ENCODE results near the gene KANSL1. TPM values are rescaled to one million over a fixed set of nuclear protein-coding genes. Genes with fewer than 3 reads are reported as not detected.
"Not testable (repeated sequence)": the region's sequence is repeated elsewhere in the genome, so short reads cannot be mapped to it uniquely, and the experiment has no call there.

The KANSL1 gene
- total RNA-seq, 1 donor: 216 TPM

- peaks cover 32% of the 10 kb centered on the region for H3K4me1 ChIP-seq (ENCODE audit: insufficient read depth, low read length)
Observed at GRCh38 chr17:46106966-46107644, 86.1 kb downstream of the KANSL1 start.

GRCh38 chr17:46102806-46103205 is 90.4 kb downstream of the KANSL1 start:
- H3K27me3 ChIP-seq (ENCODE audit: insufficient read depth, low read length); H3K9me3 ChIP-seq (ENCODE audit: low read depth, low read length); H3K4me3 ChIP-seq (ENCODE audit: low read length): not testable (repeated sequence)
- peaks cover 24% of the 10 kb centered on the region for H3K4me1 ChIP-seq (ENCODE audit: insufficient read depth, low read length)

More at GRCh38 chr17:46106966-46107644, 86.1 kb downstream of the KANSL1 start:
- Histone ChIP-seq H3K4me3 (ENCODE audit: low read length) (no peak overlapping the region), H3K9me3 (ENCODE audit: low read depth, low read length) (no peaks in the 10 kb centered on the region), H3K27me3 (ENCODE audit: insufficient read depth, low read length) (no peaks in the 10 kb centered on the region)

- H3K4me1 ChIP-seq (ENCODE audit: insufficient read depth, low read length): peaks cover 21% of the 10 kb centered on the region
- H3K4me3 ChIP-seq (ENCODE audit: low read length); H3K9me3 ChIP-seq (ENCODE audit: low read depth, low read length); H3K27me3 ChIP-seq (ENCODE audit: insufficient read depth, low read length): not testable (repeated sequence)
Observed at GRCh38 chr17:46101785-46102617, 91.2 kb downstream of the KANSL1 start.

DNA sequence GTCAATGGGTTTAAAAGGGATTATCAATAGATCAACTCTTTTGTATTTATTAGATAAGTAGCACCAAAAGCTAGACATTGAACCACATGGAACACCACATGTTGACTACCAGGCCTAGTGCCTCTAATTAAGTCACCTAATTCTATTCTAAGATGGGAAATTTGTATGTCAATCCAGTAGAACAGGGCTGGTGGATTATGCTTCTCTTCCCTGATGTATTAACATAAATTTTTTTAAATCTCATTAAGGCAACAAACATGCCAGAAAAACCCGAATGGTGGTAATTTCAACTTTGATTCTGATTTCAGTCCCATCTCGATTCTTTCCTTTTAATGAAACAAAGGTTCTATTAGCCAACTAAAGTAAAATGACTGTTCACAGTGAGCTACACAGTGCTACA is 92.6 kb downstream of the KANSL1 start:
- Histone ChIP-seq H3K4me3 (ENCODE audit: low read length) (no peak overlapping the region), H3K9me3 (ENCODE audit: low read depth, low read length) (no peaks in the 10 kb centered on the region), H3K27me3 (ENCODE audit: insufficient read depth, low read length) (no peaks in the 10 kb centered on the region), H3K4me1 (ENCODE audit: insufficient read depth, low read length) (peaks cover 18% of the 10 kb centered on the region)

DNA sequence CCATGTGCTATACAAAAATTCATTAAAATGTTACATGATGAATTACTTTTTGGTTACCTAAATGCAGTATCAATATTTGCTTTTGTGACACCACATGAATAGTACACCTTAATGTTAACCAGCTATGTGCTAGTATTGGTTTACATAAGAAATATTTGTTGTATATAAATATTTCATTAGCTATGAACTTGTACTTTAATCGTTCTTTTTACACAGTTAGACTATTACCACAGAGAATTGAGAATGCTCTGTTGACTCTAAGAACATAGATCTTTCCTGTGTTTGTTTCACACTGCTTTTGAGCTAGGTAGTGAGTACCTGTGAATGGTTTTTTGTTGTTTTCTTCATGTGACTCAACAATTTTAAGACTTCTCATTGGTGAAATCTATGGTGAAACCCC is 93.4 kb downstream of the KANSL1 start:
- H3K9me3 ChIP-seq (ENCODE audit: low read depth, low read length): no peaks in the 10 kb centered on the region
- H3K4me1 ChIP-seq (ENCODE audit: insufficient read depth, low read length): peaks cover 11% of the 10 kb centered on the region
- no peaks in the 10 kb centered on the region for H3K27me3 ChIP-seq (ENCODE audit: insufficient read depth, low read length)
- no peak overlapping the region for H3K4me3 ChIP-seq (ENCODE audit: low read length)

- H3K27me3 ChIP-seq (ENCODE audit: insufficient read depth, low read length): no peaks in the 10 kb centered on the region
- H3K4me3 ChIP-seq (ENCODE audit: low read length): no peak overlapping the region
- peaks cover 10% of the 10 kb centered on the region for H3K4me1 ChIP-seq (ENCODE audit: insufficient read depth, low read length)
- H3K9me3 ChIP-seq (ENCODE audit: low read depth, low read length): no peaks in the 10 kb centered on the region
Observed at GRCh38 chr17:46097497-46097896, 95.7 kb downstream of the KANSL1 start.

- H3K4me1 ChIP-seq (ENCODE audit: insufficient read depth, low read length): no peaks in the 10 kb centered on the region
- no peaks in the 10 kb centered on the region for H3K27me3 ChIP-seq (ENCODE audit: insufficient read depth, low read length)
- H3K9me3 ChIP-seq (ENCODE audit: low read depth, low read length): no peaks in the 10 kb centered on the region
- H3K4me3 ChIP-seq (ENCODE audit: low read length): no peak overlapping the region
Observed at GRCh38 chr17:46092991-46093390, 100.2 kb downstream of the KANSL1 start.

DNA sequence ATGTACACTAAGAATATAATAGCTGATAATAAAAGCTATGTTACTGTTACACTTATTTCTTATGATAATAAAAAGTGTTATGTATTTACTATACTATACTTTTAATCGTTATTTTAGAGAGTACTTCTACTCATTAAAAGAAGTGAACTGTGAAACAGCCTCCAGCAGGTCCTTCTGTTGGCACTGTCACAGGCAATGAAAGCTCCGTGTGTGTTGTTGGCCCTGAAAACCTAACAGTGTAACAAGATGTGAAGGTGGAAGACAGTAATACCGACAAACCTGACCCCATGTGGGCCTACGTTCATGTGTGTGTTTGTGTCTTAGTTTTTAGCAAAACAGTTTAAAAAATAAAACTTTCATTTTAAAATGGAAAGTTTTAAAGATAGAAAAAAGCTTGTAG is 102.4 kb downstream of the KANSL1 start:
- Histone ChIP-seq H3K27me3 (ENCODE audit: insufficient read depth, low read length) (no peaks in the 10 kb centered on the region), H3K9me3 (ENCODE audit: low read depth, low read length) (no peaks in the 10 kb centered on the region), H3K4me3 (ENCODE audit: low read length) (no peak overlapping the region), H3K4me1 (ENCODE audit: insufficient read depth, low read length) (no peaks in the 10 kb centered on the region)

GRCh38 chr17:46089389-46089965 is 103.8 kb downstream of the KANSL1 start:
- no peaks in the 10 kb centered on the region for H3K27me3 ChIP-seq (ENCODE audit: insufficient read depth, low read length)
- no peaks in the 10 kb centered on the region for H3K9me3 ChIP-seq (ENCODE audit: low read depth, low read length)
- no peaks in the 10 kb centered on the region for H3K4me1 ChIP-seq (ENCODE audit: insufficient read depth, low read length)
- H3K4me3 ChIP-seq (ENCODE audit: low read length): no peak overlapping the region

- no peaks in the 10 kb centered on the region for H3K27me3 ChIP-seq (ENCODE audit: insufficient read depth, low read length)
- H3K4me3 ChIP-seq (ENCODE audit: low read length): no peak overlapping the region
- peaks cover 6% of the 10 kb centered on the region for H3K4me1 ChIP-seq (ENCODE audit: insufficient read depth, low read length)
- H3K9me3 ChIP-seq (ENCODE audit: low read depth, low read length): no peaks in the 10 kb centered on the region
Observed at GRCh38 chr17:46088595-46088994, 104.6 kb downstream of the KANSL1 start.

GRCh38 chr17:46087871-46088270 is 105.4 kb downstream of the KANSL1 start:
- H3K4me1 ChIP-seq (ENCODE audit: insufficient read depth, low read length); H3K27me3 ChIP-seq (ENCODE audit: insufficient read depth, low read length); H3K4me3 ChIP-seq (ENCODE audit: low read length); H3K9me3 ChIP-seq (ENCODE audit: low read depth, low read length): not testable (repeated sequence)

GRCh38 chr17:46086821-46087220 is 106.4 kb downstream of the KANSL1 start:
- H3K4me3 ChIP-seq (ENCODE audit: low read length): no peak overlapping the region
- H3K9me3 ChIP-seq (ENCODE audit: low read depth, low read length): no peaks in the 10 kb centered on the region
- H3K4me1 ChIP-seq (ENCODE audit: insufficient read depth, low read length): peaks cover 6% of the 10 kb centered on the region
- no peaks in the 10 kb centered on the region for H3K27me3 ChIP-seq (ENCODE audit: insufficient read depth, low read length)

DNA sequence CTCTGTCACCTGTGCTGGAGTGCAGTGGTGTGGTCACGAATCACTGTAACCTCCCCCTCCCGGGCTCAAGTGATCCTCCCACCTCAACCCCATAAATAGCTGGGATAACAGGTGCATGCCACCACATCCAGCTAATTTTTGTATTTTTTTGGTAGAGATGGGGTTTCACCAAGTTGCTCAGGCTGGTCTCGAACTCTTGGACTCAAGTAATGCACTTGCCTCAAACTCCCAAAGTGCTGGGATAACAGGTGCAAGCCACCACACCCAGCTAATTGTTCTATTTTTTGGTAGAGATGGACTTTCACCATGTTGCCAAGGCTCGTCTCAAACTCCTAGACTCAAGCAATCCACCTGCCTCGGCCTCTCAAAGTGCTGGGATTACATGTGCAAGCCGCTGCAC is 107.7 kb downstream of the KANSL1 start:
- Histone ChIP-seq H3K4me1 (ENCODE audit: insufficient read depth, low read length) (peaks cover 6% of the 10 kb centered on the region), H3K9me3 (ENCODE audit: low read depth, low read length) (no peaks in the 10 kb centered on the region), H3K27me3 (ENCODE audit: insufficient read depth, low read length) (no peaks in the 10 kb centered on the region), H3K4me3 (ENCODE audit: low read length) (no peak overlapping the region)

DNA sequence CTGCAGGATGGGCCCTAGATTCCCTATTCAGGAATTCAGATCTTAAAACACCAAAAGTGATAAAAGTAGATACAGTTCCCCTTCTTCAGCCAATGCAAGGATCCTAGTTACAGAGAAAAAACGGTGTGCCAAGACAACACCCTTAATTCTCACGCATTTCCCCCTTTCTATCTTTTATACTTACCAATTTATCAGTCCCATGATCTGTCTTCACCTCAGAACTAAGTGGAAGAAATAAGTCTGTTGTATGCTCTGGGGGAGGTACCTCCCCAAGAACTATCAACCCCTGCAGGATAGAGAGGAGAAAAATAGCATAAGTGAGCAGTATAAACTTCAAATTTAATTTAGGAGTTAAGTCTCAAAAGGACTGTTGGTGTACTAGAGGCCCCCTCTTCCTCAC is 111.0 kb downstream of the KANSL1 start:
- Histone ChIP-seq H3K27me3 (ENCODE audit: insufficient read depth, low read length) (no peaks in the 10 kb centered on the region), H3K4me1 (ENCODE audit: insufficient read depth, low read length) (peaks cover 6% of the 10 kb centered on the region), H3K4me3 (ENCODE audit: low read length) (no peak overlapping the region), H3K9me3 (ENCODE audit: low read depth, low read length) (no peaks in the 10 kb centered on the region)

- no peaks in the 10 kb centered on the region for H3K9me3 ChIP-seq (ENCODE audit: low read depth, low read length)
Observed at GRCh38 chr17:46081018-46081320, 112.3 kb downstream of the KANSL1 start.

More at GRCh38 chr17:46081018-46081320, 112.3 kb downstream of the KANSL1 start:
- Histone ChIP-seq H3K27me3 (ENCODE audit: insufficient read depth, low read length) (no peaks in the 10 kb centered on the region), H3K4me1 (ENCODE audit: insufficient read depth, low read length) (peaks cover 6% of the 10 kb centered on the region), H3K4me3 (ENCODE audit: low read length) (no peak overlapping the region)

All from mononuclear cell (primary cell).